Measurements from ENCODE around the gene MPZL1. TPM values are rescaled to one million over a fixed set of nuclear protein-coding genes. Genes with fewer than 3 reads are reported as not detected.

MPZL1 gene
- total and polyA plus RNA-seq, 4 experiments from 2014 or later = 5.4 to 15.8 (median 7.9) TPM

DNA sequence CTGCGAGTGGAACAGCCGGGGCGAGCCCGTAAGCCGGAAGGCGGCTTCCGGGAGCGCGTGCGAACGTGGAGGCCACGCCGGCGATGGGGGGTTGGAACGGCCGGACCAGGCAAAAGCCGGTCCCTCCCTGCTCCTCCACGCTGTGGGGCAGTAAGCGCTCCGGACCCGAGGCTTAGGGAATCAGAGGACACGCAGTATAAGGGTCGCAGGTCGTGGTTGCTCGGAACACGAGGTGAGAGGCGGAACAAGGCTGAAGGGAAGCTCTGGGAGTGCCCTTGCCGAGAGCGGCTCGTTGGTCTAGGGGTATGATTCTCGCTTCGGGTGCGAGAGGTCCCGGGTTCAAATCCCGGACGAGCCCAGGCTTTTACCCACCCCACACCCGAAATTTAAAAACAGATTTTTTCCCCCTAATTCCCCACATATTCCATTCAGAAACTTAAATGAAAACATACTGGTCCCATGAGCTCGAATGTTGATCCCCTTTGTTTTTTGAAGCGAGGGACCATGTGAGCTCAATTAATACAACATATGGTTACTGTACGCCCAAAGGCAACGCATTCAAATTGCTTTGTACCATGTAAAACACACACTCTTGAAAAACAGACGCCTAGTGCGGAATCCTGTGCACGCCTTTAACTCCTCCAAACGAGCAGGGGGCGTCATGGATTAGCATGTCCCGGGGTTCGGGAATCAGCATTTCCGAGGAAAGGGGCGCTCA lies 7.2 kb upstream of the MPZL1 start:
- Mint-ChIP-seq H3K27me3 (peaks cover 4 to 12% of the 10 kb centered on the region in 2 donors), H3K4me3 (peak overlapping the region; percentile 84 to 98 (median 92))

DNA sequence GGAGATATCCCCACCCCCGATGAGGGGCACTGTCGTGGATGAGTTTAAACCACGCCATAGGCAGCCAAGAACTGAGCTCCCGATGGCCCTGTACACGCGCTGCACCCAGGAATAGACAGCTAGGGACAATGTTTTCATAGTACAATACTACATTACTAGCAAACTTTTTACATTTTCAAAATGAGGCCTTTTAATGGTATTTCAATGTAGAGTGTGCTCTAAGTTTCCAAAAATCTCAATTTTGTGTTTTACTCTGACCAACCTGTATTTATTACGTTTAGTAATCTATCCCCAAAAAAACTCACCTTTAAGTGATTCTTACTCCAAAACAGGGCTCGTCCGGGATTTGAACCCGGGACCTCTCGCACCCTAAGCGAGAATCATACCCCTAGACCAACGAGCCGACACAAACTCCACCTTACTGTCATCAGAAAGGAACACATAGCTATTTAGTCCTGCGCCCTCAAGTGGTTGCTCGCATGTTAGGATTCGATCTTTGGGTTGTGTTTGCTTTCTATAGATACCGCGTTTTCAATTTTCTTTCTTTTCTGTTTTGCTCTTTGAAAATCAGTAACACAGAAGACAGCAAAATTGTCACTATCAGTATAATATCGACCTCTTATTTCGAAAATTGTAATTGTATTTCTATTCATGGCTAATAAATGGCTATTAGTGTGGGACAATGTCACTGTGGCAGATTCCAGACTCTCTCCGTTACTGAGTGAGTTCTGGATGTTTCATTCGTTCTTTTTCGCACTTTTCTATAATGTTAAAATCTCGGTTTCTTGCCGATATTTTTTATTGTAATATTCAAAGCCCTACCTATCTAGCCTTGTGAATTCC lies 6.4 kb upstream of the MPZL1 start:
- H3K4me1 ChIP-seq (ENCODE audit: insufficient read depth, low read length) = peaks cover 31% of the 10 kb centered on the region
- no peaks in the 10 kb centered on the region for H3K9me3 ChIP-seq (ENCODE audit: control insufficient read depth in 1 of 2, low read length in 2 of 2)
- Mint-ChIP-seq H3K27ac (peak overlapping the region; percentile 90 to 99 (median 94)), H3K27me3 (peaks cover 4 to 12% of the 10 kb centered on the region in 2 donors), H3K4me3 (peak overlapping the region; percentile 84 to 98 (median 92)), H3K36me3 (peaks cover 0 to 19% of the 10 kb centered on the region in 2 donors), H3K4me1 (peaks cover 19 to 49% (median 38%) of the 10 kb centered on the region in 4 donors), H3K9me3 (peaks cover 0 to 19% (median 0%) of the 10 kb centered on the region in 8 donors)
- H3K27ac ChIP-seq (ENCODE audit: low read depth, low read length) = peak overlapping the region; percentile 39
- no peaks in the 10 kb centered on the region for H3K36me3 ChIP-seq (ENCODE audit: insufficient read depth, low read length)
- peak; percentile 87 to 91 (median 88) for DNase-seq
- H3K27me3 ChIP-seq (ENCODE audit: insufficient read depth, low read length) = no peaks in the 10 kb centered on the region
- ChIA-PET CTCF (ENCODE audit: partially characterized antibody) (interaction anchor here (0.8 to 3.9 kb wide), 25 partner anchors 8 to 495 kb away, joined by 3 to 35 read pairs (median 4); partner anchors contain the start of genes CD247, CREG1 and POU2F1), POLR2A (ENCODE audit: partially characterized antibody) (interaction anchor here (0.7 to 4.2 kb wide), 24 partner anchors 10 to 495 kb away, joined by 3 to 33 read pairs (median 6); partner anchors contain the start of genes CD247, DCAF6, MPC2 and POU2F1)
- intact Hi-C loops (cut with micrococcal nuclease) = loop anchor here (1.0 to 10.0 kb wide), 5 partner anchors 88 to 1649 kb away; partner anchors contain the start of genes BLZF1, DCAF6, NME7 and POU2F1
- H3K4me3 ChIP-seq (ENCODE audit: low read length in 2 of 2) = peak overlapping the region; percentile 80 to 87

More for the DNA sequence above, 7.2 kb upstream of the MPZL1 start:
- intact Hi-C loops (cut with micrococcal nuclease) = loop anchor here (1.0 to 10.0 kb wide), 6 partner anchors 84 to 1650 kb away; partner anchors contain the start of genes BLZF1, DCAF6, NME7 and POU2F1
- peak overlapping the region; percentile 37 for H3K27ac ChIP-seq (ENCODE audit: low read depth, low read length)
- Mint-ChIP-seq H3K4me1 (peaks cover 19 to 44% (median 33%) of the 10 kb centered on the region in 4 donors), H3K27ac (peak overlapping the region; percentile 64 to 99 (median 94)), H3K9me3 (peaks cover 0 to 19% (median 0%) of the 10 kb centered on the region in 8 donors), H3K36me3 (peaks cover 0 to 19% of the 10 kb centered on the region in 2 donors)
- peak overlapping the region; percentile 58 to 87 for H3K4me3 ChIP-seq (ENCODE audit: low read length in 2 of 2)
- ChIA-PET POLR2A (ENCODE audit: partially characterized antibody) (interaction anchor here (0.7 to 4.2 kb wide), 26 partner anchors 9 to 495 kb away, joined by 3 to 33 read pairs (median 5); partner anchors contain the start of genes CD247, DCAF6, MPC2 and POU2F1), CTCF (ENCODE audit: partially characterized antibody) (interaction anchor here (0.8 to 3.9 kb wide), 24 partner anchors 9 to 197 kb away, joined by 3 to 35 read pairs (median 4); partner anchors contain the start of genes CD247 and CREG1)
- H3K36me3 ChIP-seq (ENCODE audit: insufficient read depth, low read length) = no peaks in the 10 kb centered on the region
- peaks cover 29% of the 10 kb centered on the region for H3K4me1 ChIP-seq (ENCODE audit: insufficient read depth, low read length)
- peak; percentile 84 to 92 (median 87) for DNase-seq
- H3K27me3 ChIP-seq (ENCODE audit: insufficient read depth, low read length) = no peaks in the 10 kb centered on the region
- no peaks in the 10 kb centered on the region for H3K9me3 ChIP-seq (ENCODE audit: control insufficient read depth in 1 of 2, low read length in 2 of 2)

DNA sequence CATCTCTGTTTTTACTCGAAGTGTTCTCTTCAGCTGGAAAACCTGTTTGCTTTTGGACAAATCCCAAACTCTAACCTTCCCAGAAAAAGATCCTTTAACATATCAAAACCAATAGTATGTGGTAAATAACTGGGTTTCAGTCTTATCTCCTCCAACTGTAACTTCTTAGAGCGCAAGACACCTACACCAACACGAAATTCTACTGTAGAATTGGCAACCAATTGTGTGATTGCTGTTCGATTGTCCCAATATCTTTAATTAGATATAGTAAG lies 5.8 kb upstream of the MPZL1 start:
- Histone ChIP-seq H3K36me3 (ENCODE audit: insufficient read depth, low read length) (no peaks in the 10 kb centered on the region), H3K9me3 (ENCODE audit: control insufficient read depth in 1 of 2, low read length in 2 of 2) (no peaks in the 10 kb centered on the region), H3K4me3 (ENCODE audit: low read length in 2 of 2) (peak overlapping the region; percentile 57 to 80), H3K4me1 (ENCODE audit: insufficient read depth, low read length) (peaks cover 34% of the 10 kb centered on the region), H3K27me3 (ENCODE audit: insufficient read depth, low read length) (no peaks in the 10 kb centered on the region), H3K27ac (ENCODE audit: low read depth, low read length) (peak overlapping the region; percentile 39)
- DNase-seq = peak in 1 of 5 donors; percentile 9
- H3K9me3 Mint-ChIP-seq = peaks cover 0 to 19% (median 0%) of the 10 kb centered on the region in 8 donors
- intact Hi-C loops (cut with micrococcal nuclease) = loop anchor here (1.0 to 10.0 kb wide), 6 partner anchors 87 to 1649 kb away; partner anchors contain the start of genes BLZF1, DCAF6, NME7 and POGK
- peaks cover 21 to 54% (median 42%) of the 10 kb centered on the region in 4 donors for H3K4me1 Mint-ChIP-seq
- peak overlapping the region; percentile 84 to 98 (median 92) for H3K4me3 Mint-ChIP-seq
- H3K36me3 Mint-ChIP-seq = peaks cover 0 to 19% of the 10 kb centered on the region in 2 donors
- ChIA-PET CTCF (ENCODE audit: partially characterized antibody) (interaction anchor here (0.7 to 3.9 kb wide), 18 partner anchors 8 to 681 kb away, joined by 3 to 35 read pairs (median 6); partner anchors contain the start of genes CD247, CREG1 and POU2F1), POLR2A (ENCODE audit: partially characterized antibody) (interaction anchor here (1.0 to 4.2 kb wide), 14 partner anchors 10 to 220 kb away, joined by 3 to 33 read pairs (median 7); partner anchors contain the start of genes CD247, DCAF6, MPC2 and RCSD1)
- H3K27me3 Mint-ChIP-seq = peaks cover 4 to 12% of the 10 kb centered on the region in 2 donors
- H3K27ac Mint-ChIP-seq = peak overlapping the region; percentile 90 to 99 (median 94)

DNA sequence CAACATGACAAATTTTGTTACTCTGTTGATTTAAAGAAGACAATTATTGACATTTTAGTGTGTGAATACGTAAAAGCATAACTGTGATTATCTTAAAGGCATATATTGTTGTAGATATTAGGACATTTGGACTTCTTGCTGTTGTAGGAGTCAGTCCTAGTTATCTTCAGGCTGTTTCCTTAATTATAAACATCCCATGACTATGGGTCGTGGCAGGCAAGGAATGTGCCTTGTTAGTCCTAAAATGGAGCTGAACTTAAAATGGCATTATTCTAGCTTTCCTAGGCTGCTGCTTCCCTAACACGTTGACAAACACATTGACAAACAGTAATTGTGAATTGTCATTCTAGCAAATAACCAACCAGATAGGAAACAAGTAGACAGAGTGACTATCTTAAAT lies 4.4 kb upstream of the MPZL1 start:
- Mint-ChIP-seq H3K4me3 (peak overlapping the region; percentile 33 to 98 (median 83)), H3K27me3 (peaks cover 4 to 12% of the 10 kb centered on the region in 2 donors), H3K4me1 (peaks cover 26 to 64% (median 47%) of the 10 kb centered on the region in 4 donors), H3K36me3 (peaks cover 0 to 20% of the 10 kb centered on the region in 2 donors), H3K27ac (peak overlapping the region in 6 of 7 donors; percentile 39 to 99 (median 76)), H3K9me3 (peaks cover 0 to 17% (median 0%) of the 10 kb centered on the region in 8 donors)
- Histone ChIP-seq H3K4me3 (ENCODE audit: low read length in 2 of 2) (no peak overlapping the region), H3K9me3 (ENCODE audit: control insufficient read depth in 1 of 2, low read length in 2 of 2) (no peaks in the 10 kb centered on the region), H3K27me3 (ENCODE audit: insufficient read depth, low read length) (no peaks in the 10 kb centered on the region), H3K36me3 (ENCODE audit: insufficient read depth, low read length) (no peaks in the 10 kb centered on the region), H3K27ac (ENCODE audit: low read depth, low read length) (no peak overlapping the region), H3K4me1 (ENCODE audit: insufficient read depth, low read length) (peaks cover 40% of the 10 kb centered on the region)
- ChIA-PET CTCF (ENCODE audit: partially characterized antibody) (interaction anchor here (0.7 to 3.9 kb wide), 7 partner anchors 9 to 497 kb away, joined by 3 to 35 read pairs (median 6); partner anchors contain the start of genes CD247, CREG1 and POU2F1), POLR2A (ENCODE audit: partially characterized antibody) (interaction anchor here (1.1 to 2.4 kb wide), 4 partner anchors 80 to 497 kb away, joined by 3 to 7 read pairs (median 4); partner anchors contain the start of genes DCAF6, MPC2 and POU2F1)
- intact Hi-C loops (cut with micrococcal nuclease) = loop anchor here (2.0 to 10.0 kb wide), 3 partner anchors 367 to 1647 kb away; partner anchors contain the start of genes BLZF1, NME7 and POGK
- no peak for DNase-seq

DNA sequence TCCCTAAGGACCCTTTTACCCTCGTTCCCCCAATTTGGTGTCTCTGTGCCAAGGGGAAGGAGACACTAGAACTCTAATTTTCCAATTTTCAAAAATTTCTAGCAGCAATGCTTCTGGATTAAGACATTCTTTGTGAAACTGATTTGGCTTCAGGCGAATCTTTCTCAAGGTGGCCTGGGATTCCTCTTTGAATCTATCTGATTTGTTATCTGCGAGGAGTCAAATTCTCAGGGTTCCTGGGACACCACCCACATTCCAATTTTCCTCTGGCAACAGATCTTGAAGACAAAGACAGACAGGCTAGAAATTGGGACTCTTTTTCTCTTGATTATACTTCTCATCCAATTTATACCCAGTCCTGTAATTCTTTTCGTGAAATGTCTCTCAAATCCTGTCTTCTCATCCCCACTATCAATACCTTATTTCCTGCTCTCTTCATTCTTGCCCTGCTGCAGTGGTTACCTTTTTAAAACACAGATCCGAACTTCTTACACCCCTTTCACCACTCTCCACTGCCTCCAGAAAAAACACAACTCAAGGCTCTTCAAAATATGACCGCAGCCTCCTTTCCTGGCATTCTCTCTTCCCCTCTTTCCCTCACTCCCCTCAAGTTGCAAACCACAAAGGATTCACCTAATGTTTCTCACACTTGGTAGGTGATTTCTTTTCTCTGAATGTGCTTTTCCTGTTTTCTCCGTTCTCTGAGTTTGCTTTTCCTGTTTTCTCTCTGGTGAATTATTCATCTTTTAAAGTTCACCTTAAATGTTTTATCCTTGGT lies 2.7 kb upstream of the MPZL1 start:
- Mint-ChIP-seq H3K27ac (peak overlapping the region in 6 of 7 donors; percentile 5 to 75 (median 34)), H3K4me3 (peak overlapping the region in 6 of 8 donors; percentile 2 to 55 (median 36)), H3K9me3 (peaks cover 0 to 13% (median 0%) of the 10 kb centered on the region in 8 donors), H3K4me1 (peaks cover 29 to 64% (median 44%) of the 10 kb centered on the region in 4 donors), H3K27me3 (peaks cover 4 to 9% of the 10 kb centered on the region in 2 donors), H3K36me3 (peaks cover 0 to 16% of the 10 kb centered on the region in 2 donors)
- peaks cover 40% of the 10 kb centered on the region for H3K4me1 ChIP-seq (ENCODE audit: insufficient read depth, low read length)
- H3K27ac ChIP-seq (ENCODE audit: low read depth, low read length) = no peak overlapping the region
- H3K27me3 ChIP-seq (ENCODE audit: insufficient read depth, low read length) = no peaks in the 10 kb centered on the region
- CTCF ChIA-PET (ENCODE audit: partially characterized antibody) = no interaction called here
- no peak overlapping the region for H3K4me3 ChIP-seq (ENCODE audit: low read length in 2 of 2)
- H3K9me3 ChIP-seq (ENCODE audit: control insufficient read depth in 1 of 2, low read length in 2 of 2) = no peaks in the 10 kb centered on the region
- DNase-seq = no peak
- POLR2A ChIA-PET (ENCODE audit: partially characterized antibody) = no interaction called here
- intact Hi-C loops (cut with micrococcal nuclease) = loop anchor here (10.0 kb wide), 2 partner anchors 366 to 1646 kb away; partner anchors contain the start of genes BLZF1 and NME7
- no peaks in the 10 kb centered on the region for H3K36me3 ChIP-seq (ENCODE audit: insufficient read depth, low read length)
